Measurements from ENCODE around the gene CAMSAP1.

DNA sequence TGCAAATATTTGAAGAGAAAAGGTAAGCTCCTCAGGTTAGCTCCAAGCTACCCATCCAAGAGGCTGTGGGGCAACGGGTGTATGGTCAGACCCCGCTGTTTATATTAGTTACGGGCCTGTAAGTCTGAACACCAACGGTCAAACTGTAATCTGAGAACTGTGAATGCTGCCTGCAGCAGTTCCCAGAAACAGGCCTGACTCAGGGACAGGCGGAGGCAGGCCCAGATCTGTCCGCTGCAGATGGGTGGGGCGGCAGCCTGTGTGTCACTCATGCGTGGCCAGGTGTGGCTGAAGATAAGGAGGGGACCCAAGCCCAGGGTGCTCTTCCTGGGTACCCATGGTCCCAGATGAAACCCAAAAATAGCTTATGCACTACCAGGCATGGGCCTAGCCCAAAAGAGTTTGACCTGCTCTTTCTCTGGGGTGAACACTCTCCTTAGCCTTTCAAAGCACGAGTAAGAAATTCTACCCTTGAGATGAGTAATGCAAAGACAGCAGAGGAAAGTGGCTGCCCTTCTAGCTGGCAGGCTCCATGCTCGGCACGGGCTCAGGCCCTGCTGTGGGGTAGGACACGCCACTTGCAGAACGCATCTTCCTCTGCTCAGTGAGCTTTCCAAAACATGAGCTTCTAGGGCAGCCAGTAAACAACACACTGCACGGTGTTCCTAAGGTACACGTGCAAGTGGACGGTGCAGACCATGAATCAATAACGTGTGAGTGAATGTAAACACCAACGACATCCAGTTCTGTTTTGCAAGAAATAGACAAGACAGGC is 44.7 kb upstream of the CAMSAP1 start:
- TF ChIP-seq, protein P1, sequence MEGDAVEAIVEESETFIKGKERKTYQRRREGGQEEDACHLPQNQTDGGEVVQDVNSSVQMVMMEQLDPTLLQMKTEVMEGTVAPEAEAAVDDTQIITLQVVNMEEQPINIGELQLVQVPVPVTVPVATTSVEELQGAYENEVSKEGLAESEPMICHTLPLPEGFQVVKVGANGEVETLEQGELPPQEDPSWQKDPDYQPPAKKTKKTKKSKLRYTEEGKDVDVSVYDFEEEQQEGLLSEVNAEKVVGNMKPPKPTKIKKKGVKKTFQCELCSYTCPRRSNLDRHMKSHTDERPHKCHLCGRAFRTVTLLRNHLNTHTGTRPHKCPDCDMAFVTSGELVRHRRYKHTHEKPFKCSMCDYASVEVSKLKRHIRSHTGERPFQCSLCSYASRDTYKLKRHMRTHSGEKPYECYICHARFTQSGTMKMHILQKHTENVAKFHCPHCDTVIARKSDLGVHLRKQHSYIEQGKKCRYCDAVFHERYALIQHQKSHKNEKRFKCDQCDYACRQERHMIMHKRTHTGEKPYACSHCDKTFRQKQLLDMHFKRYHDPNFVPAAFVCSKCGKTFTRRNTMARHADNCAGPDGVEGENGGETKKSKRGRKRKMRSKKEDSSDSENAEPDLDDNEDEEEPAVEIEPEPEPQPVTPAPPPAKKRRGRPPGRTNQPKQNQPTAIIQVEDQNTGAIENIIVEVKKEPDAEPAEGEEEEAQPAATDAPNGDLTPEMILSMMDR (IDR thresholded peaks at IDR 0.05): no peak
- no peak for TF ChIP-seq POLR2A (IDR thresholded peaks at IDR 0.05)
- TF ChIP-seq POLR2AphosphoS5 (IDR thresholded peaks at IDR 0.05): no peak
- TF ChIP-seq EP300 (IDR thresholded peaks at IDR 0.05): no peak
